ENCODE measurements around the gene PBRM1.

The PBRM1 gene

GRCh38 chr3:52534281-52535183, 151.2 kb downstream of the PBRM1 start:
- no peak for TF ChIP-seq SIN3A (IDR thresholded peaks at IDR 0.05; ENCODE audit: borderline replicate concordance, insufficient read depth, low read length)

DNA sequence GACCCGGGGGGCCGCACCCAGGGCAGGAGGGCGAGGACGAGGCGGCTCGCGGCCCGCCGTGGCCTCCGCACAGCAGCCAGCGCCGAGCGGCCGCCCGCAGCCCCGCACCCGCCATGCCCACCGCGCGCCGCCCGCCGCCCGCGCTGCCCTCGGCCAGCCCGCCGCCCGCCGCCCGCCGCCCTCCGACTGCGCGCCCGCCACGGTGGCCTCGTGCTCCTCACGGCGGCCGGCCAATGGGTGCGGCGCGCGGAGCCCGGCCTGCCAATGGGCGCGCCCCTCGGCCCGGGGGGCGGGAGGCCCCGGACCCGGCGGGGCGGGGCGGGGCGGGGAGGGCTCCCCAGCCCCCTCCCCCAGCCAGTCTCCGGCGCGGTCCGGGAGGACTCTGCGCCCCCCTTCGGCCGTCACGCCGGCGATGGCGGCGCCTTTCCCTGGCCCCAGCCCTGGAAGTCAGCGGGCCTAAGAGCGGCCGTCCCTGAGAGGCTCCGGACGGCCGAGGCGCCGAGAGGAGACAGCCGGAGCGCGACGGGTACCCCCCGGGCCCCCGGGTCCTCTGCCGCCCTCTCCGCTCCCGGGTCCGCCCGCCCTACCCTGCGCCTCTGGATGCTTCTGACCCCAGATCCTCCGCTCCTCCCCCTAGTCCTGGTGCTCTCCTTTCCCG, 152.0 kb downstream of the PBRM1 start, which contains the start of gene NT5DC2:
Gene NT5DC2 (minus strand): TSS at position 235 of the 658 bp plus-strand sequence. CDS start 120 bp downstream, at position 115.
- no peak for TF ChIP-seq FOXP2 (optimal IDR thresholded peaks at IDR 0.05; ENCODE audit: borderline replicate concordance, extremely low read depth, extremely low read length, insufficient read depth)
- TF ChIP-seq POLR2AphosphoS5 (IDR thresholded peaks at IDR 0.05; ENCODE audit: low read depth, low read length): no peak
- TF ChIP-seq, protein P1, sequence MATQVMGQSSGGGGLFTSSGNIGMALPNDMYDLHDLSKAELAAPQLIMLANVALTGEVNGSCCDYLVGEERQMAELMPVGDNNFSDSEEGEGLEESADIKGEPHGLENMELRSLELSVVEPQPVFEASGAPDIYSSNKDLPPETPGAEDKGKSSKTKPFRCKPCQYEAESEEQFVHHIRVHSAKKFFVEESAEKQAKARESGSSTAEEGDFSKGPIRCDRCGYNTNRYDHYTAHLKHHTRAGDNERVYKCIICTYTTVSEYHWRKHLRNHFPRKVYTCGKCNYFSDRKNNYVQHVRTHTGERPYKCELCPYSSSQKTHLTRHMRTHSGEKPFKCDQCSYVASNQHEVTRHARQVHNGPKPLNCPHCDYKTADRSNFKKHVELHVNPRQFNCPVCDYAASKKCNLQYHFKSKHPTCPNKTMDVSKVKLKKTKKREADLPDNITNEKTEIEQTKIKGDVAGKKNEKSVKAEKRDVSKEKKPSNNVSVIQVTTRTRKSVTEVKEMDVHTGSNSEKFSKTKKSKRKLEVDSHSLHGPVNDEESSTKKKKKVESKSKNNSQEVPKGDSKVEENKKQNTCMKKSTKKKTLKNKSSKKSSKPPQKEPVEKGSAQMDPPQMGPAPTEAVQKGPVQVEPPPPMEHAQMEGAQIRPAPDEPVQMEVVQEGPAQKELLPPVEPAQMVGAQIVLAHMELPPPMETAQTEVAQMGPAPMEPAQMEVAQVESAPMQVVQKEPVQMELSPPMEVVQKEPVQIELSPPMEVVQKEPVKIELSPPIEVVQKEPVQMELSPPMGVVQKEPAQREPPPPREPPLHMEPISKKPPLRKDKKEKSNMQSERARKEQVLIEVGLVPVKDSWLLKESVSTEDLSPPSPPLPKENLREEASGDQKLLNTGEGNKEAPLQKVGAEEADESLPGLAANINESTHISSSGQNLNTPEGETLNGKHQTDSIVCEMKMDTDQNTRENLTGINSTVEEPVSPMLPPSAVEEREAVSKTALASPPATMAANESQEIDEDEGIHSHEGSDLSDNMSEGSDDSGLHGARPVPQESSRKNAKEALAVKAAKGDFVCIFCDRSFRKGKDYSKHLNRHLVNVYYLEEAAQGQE (IDR thresholded peaks at IDR 0.05; ENCODE audit: insufficient read depth in 1 of 2, low read depth in 2 of 2, low read length in 2 of 2): no peak
- no peak for TF ChIP-seq SIN3A (IDR thresholded peaks at IDR 0.05; ENCODE audit: borderline replicate concordance, insufficient read depth, low read length)
- no peak for TF ChIP-seq TAF1 (IDR thresholded peaks at IDR 0.05; ENCODE audit: borderline replicate concordance, insufficient read depth, low read length)

DNA sequence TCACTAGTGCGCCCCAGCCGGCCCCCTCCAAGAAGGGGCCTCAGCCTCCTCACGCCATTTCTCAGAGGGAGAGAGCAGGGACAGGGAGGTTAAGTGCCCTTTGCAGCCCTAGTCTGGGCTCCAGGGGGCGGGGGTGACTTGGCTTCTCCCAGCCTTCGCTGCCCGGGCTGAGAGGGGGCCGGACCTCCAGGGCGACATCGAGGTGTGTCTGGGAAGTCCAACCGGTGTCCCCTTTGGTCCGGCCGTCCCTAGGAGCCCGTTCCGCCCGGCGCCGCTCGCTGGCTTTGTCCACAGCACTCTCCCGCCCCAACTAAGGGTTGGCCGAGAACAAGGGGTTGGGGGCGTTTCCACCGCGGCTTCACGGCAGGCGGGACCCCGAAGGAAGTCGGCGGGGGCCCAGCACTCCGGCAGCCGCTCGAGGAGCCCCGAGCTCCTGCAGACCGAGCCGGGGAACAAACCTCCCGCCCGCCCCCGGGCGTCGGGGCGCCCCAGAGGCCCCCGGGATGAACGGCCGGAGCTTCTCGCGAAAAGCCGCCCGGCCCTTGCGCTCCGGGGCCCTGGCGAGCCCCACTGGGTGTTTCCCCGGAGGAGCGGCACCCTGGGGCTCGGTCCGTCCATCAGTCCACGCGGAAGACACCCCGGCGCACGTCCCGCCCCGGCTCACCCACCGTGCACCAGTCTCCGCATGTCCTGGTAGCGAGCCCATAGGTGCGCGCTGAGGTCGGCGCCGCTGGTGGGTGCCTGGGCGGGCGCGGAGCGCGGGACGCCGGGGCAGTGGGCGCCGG, 152.7 kb downstream of the PBRM1 start:
- TF ChIP-seq FOXP2 (optimal IDR thresholded peaks at IDR 0.05; ENCODE audit: borderline replicate concordance, extremely low read depth, extremely low read length, insufficient read depth) (no peak), TAF1 (IDR thresholded peaks at IDR 0.05; ENCODE audit: borderline replicate concordance, insufficient read depth, low read length) (no peak), POLR2AphosphoS5 (IDR thresholded peaks at IDR 0.05; ENCODE audit: low read depth, low read length) (no peak), SIN3A (IDR thresholded peaks at IDR 0.05; ENCODE audit: borderline replicate concordance, insufficient read depth, low read length) (no peak)
- TF ChIP-seq, protein P1 (IDR thresholded peaks at IDR 0.05; ENCODE audit: insufficient read depth in 1 of 2, low read depth in 2 of 2, low read length in 2 of 2): no peak

DNA sequence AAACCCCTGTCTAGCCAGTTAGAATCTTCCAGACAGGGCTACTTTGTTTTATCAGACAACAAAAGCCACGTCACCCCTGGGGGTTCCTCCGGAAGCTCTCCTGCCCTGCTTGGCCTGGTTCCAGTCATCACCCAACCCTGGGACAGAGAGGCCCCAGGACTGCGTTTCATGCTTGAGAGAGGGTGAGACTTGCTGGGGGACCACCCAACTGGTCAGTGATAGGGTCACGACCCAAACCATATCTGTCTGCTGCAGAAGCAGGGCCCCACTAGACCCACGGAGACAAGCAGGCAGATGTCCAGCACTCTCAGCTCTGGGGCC, 153.2 kb downstream of the PBRM1 start:
- TF ChIP-seq, protein P1 (IDR thresholded peaks at IDR 0.05; ENCODE audit: insufficient read depth in 1 of 2, low read depth in 2 of 2, low read length in 2 of 2): no peak
- TF ChIP-seq SIN3A (IDR thresholded peaks at IDR 0.05; ENCODE audit: borderline replicate concordance, insufficient read depth, low read length) (no peak), POLR2AphosphoS5 (IDR thresholded peaks at IDR 0.05; ENCODE audit: low read depth, low read length) (no peak), FOXP2 (optimal IDR thresholded peaks at IDR 0.05; ENCODE audit: borderline replicate concordance, extremely low read depth, extremely low read length, insufficient read depth) (no peak), TAF1 (IDR thresholded peaks at IDR 0.05; ENCODE audit: borderline replicate concordance, insufficient read depth, low read length) (no peak)

- no peak for TF ChIP-seq TAF1 (IDR thresholded peaks at IDR 0.05; ENCODE audit: borderline replicate concordance, insufficient read depth, low read length)
- TF ChIP-seq, protein P1 (IDR thresholded peaks at IDR 0.05; ENCODE audit: insufficient read depth in 1 of 2, low read depth in 2 of 2, low read length in 2 of 2): no peak
- TF ChIP-seq SIN3A (IDR thresholded peaks at IDR 0.05; ENCODE audit: borderline replicate concordance, insufficient read depth, low read length): no peak
- TF ChIP-seq POLR2AphosphoS5 (IDR thresholded peaks at IDR 0.05; ENCODE audit: low read depth, low read length): no peak
- TF ChIP-seq FOXP2 (optimal IDR thresholded peaks at IDR 0.05; ENCODE audit: borderline replicate concordance, extremely low read depth, extremely low read length, insufficient read depth): no peak
Measured at GRCh38 chr3:52531860-52532516, 153.7 kb downstream of the PBRM1 start.
